GM20000 (cell line): Measurements from ENCODE around the gene TP53TG5.
"Not testable (repeated sequence)": the region's sequence is repeated elsewhere in the genome, so short reads cannot be mapped to it uniquely, and the experiment has no call there.

Source experiments
- DNase-seq: peaks from one replicate; pipeline ENCODE4 v3.0.0; 2012; ENCODE audit warnings: low spot score
- CTCF ChIP-seq: IDR thresholded peaks from 2 replicates; pipeline ENCODE4 v1.5.1; 2012; ENCODE audit warnings: mild to moderate bottlenecking, control low read depth; ENCODE audit errors: extremely low read depth, missing control alignments

The TP53TG5 gene

GRCh38 chr20:45358282-45359068, 19.6 kb downstream of the TP53TG5 start:
- DNase-seq, result no peak
- no peak for TF ChIP-seq CTCF

- TF ChIP-seq CTCF, result no peak
- no peak for DNase-seq
Measured at GRCh38 chr20:45355209-45356084, 22.7 kb downstream of the TP53TG5 start.

GRCh38 chr20:45354423-45355208, 23.5 kb downstream of the TP53TG5 start:
- TF ChIP-seq CTCF, result no peak
- no peak for DNase-seq

- TF ChIP-seq CTCF, result no peak
- DNase-seq, result no peak
Measured at GRCh38 chr20:45353746-45354145, 24.4 kb downstream of the TP53TG5 start.

- DNase-seq, result no peak
- TF ChIP-seq CTCF, result no peak
Measured at GRCh38 chr20:45352729-45353128, 25.4 kb downstream of the TP53TG5 start.

GRCh38 chr20:45350795-45351194, 27.3 kb downstream of the TP53TG5 start:
- not testable (repeated sequence) for DNase-seq

GRCh38 chr20:45350217-45350616, 27.9 kb downstream of the TP53TG5 start:
- no peak for DNase-seq
- TF ChIP-seq CTCF, result no peak
